Measurements from ENCODE around the gene TNFRSF1B.

The TNFRSF1B gene

GRCh38 chr1:12148958-12149790 lies 17.6 kb upstream of the TNFRSF1B start:
- Histone ChIP-seq H3K27ac (ENCODE audit: low read depth, low read length) (no peak overlapping the region), H3K27me3 (ENCODE audit: control insufficient read depth, insufficient read depth, low read length) (no peaks in the 10 kb centered on the region), H3K4me3 (ENCODE audit: low read depth, low read length) (no peak overlapping the region), H3K9ac (ENCODE audit: low read length) (no peak overlapping the region), H3K36me3 (ENCODE audit: control insufficient read depth, insufficient read depth, low read length) (no peaks in the 10 kb centered on the region), H3K4me1 (ENCODE audit: control insufficient read depth, insufficient read depth, low read length) (peaks cover 4% of the 10 kb centered on the region; the same call in 1 of the 2 replicates), H3K9me3 (ENCODE audit: control insufficient read depth, insufficient read depth, low read depth, low read length) (0 out of 2 replicates have a peak, but pooled peaks cover 3% of the 10 kb centered on the region)

- H3K4me1 ChIP-seq (ENCODE audit: control insufficient read depth, insufficient read depth, low read length): peaks cover 4% of the 10 kb centered on the region; the same call in 1 of the 2 replicates
- no peaks in the 10 kb centered on the region for H3K36me3 ChIP-seq (ENCODE audit: control insufficient read depth, insufficient read depth, low read length)
- no peak overlapping the region for H3K9ac ChIP-seq (ENCODE audit: low read length)
- H3K27ac ChIP-seq (ENCODE audit: low read depth, low read length): no peak overlapping the region
- no peak overlapping the region for H3K4me3 ChIP-seq (ENCODE audit: low read depth, low read length)
- H3K9me3 ChIP-seq (ENCODE audit: control insufficient read depth, insufficient read depth, low read depth, low read length): 0 out of 2 replicates have a peak, but pooled peaks cover 3% of the 10 kb centered on the region
- H3K27me3 ChIP-seq (ENCODE audit: control insufficient read depth, insufficient read depth, low read length): no peaks in the 10 kb centered on the region
These were observed 17.0 kb upstream of the TNFRSF1B start for GRCh38 chr1:12149791-12150175.

GRCh38 chr1:12150456-12151200 lies 16.2 kb upstream of the TNFRSF1B start:
- 0 out of 2 replicates have a peak, but pooled peaks cover 3% of the 10 kb centered on the region for H3K9me3 ChIP-seq (ENCODE audit: control insufficient read depth, insufficient read depth, low read depth, low read length)
- no peak overlapping the region for H3K9ac ChIP-seq (ENCODE audit: low read length)
- H3K36me3 ChIP-seq (ENCODE audit: control insufficient read depth, insufficient read depth, low read length): no peaks in the 10 kb centered on the region
- H3K27me3 ChIP-seq (ENCODE audit: control insufficient read depth, insufficient read depth, low read length): no peaks in the 10 kb centered on the region
- H3K4me3 ChIP-seq (ENCODE audit: low read depth, low read length): no peak overlapping the region
- no peak overlapping the region for H3K27ac ChIP-seq (ENCODE audit: low read depth, low read length)
- H3K4me1 ChIP-seq (ENCODE audit: control insufficient read depth, insufficient read depth, low read length): peaks cover 4% of the 10 kb centered on the region; the same call in 1 of the 2 replicates

- H3K27me3 ChIP-seq (ENCODE audit: control insufficient read depth, insufficient read depth, low read length): no peaks in the 10 kb centered on the region
- no peak overlapping the region for H3K9ac ChIP-seq (ENCODE audit: low read length)
- no peak overlapping the region for H3K4me3 ChIP-seq (ENCODE audit: low read depth, low read length)
- H3K4me1 ChIP-seq (ENCODE audit: control insufficient read depth, insufficient read depth, low read length): peaks cover 4% of the 10 kb centered on the region; the same call in 1 of the 2 replicates
- no peak overlapping the region for H3K27ac ChIP-seq (ENCODE audit: low read depth, low read length)
- 0 out of 2 replicates have a peak, but pooled peaks cover 3% of the 10 kb centered on the region for H3K9me3 ChIP-seq (ENCODE audit: control insufficient read depth, insufficient read depth, low read depth, low read length)
- no peaks in the 10 kb centered on the region for H3K36me3 ChIP-seq (ENCODE audit: control insufficient read depth, insufficient read depth, low read length)
These were observed 15.3 kb upstream of the TNFRSF1B start for GRCh38 chr1:12151465-12151864.

- Histone ChIP-seq H3K9me3 (ENCODE audit: control insufficient read depth, insufficient read depth, low read depth, low read length) (0 out of 2 replicates have a peak, but pooled peaks cover 3% of the 10 kb centered on the region), H3K4me1 (ENCODE audit: control insufficient read depth, insufficient read depth, low read length) (peaks cover 4% of the 10 kb centered on the region; the same call in 1 of the 2 replicates), H3K36me3 (ENCODE audit: control insufficient read depth, insufficient read depth, low read length) (no peaks in the 10 kb centered on the region), H3K27me3 (ENCODE audit: control insufficient read depth, insufficient read depth, low read length) (no peaks in the 10 kb centered on the region), H3K27ac (ENCODE audit: low read depth, low read length) (no peak overlapping the region), H3K4me3 (ENCODE audit: low read depth, low read length) (no peak overlapping the region), H3K9ac (ENCODE audit: low read length) (no peak overlapping the region)
These were observed 14.5 kb upstream of the TNFRSF1B start for GRCh38 chr1:12152113-12152891.

- no peak overlapping the region for H3K9ac ChIP-seq (ENCODE audit: low read length)
These were observed 13.5 kb upstream of the TNFRSF1B start for GRCh38 chr1:12153181-12153785.

GRCh38 chr1:12155328-12155727 lies 11.5 kb upstream of the TNFRSF1B start:
- Histone ChIP-seq H3K27me3 (ENCODE audit: control insufficient read depth, insufficient read depth, low read length) (no peaks in the 10 kb centered on the region), H3K9me3 (ENCODE audit: control insufficient read depth, insufficient read depth, low read depth, low read length) (no peaks in the 10 kb centered on the region), H3K9ac (ENCODE audit: low read length) (no peak overlapping the region), H3K4me1 (ENCODE audit: control insufficient read depth, insufficient read depth, low read length) (peaks cover 19% of the 10 kb centered on the region), H3K36me3 (ENCODE audit: control insufficient read depth, insufficient read depth, low read length) (no peaks in the 10 kb centered on the region), H3K4me3 (ENCODE audit: low read depth, low read length) (no peak overlapping the region), H3K27ac (ENCODE audit: low read depth, low read length) (no peak overlapping the region)

More at GRCh38 chr1:12153181-12153785, 13.5 kb upstream of the TNFRSF1B start:
- Histone ChIP-seq H3K36me3 (ENCODE audit: control insufficient read depth, insufficient read depth, low read length) (no peaks in the 10 kb centered on the region), H3K4me1 (ENCODE audit: control insufficient read depth, insufficient read depth, low read length) (peaks cover 12% of the 10 kb centered on the region; the same call in 1 of the 2 replicates), H3K4me3 (ENCODE audit: low read depth, low read length) (no peak overlapping the region), H3K9me3 (ENCODE audit: control insufficient read depth, insufficient read depth, low read depth, low read length) (0 out of 2 replicates have a peak, but pooled peaks cover 3% of the 10 kb centered on the region), H3K27ac (ENCODE audit: low read depth, low read length) (no peak overlapping the region), H3K27me3 (ENCODE audit: control insufficient read depth, insufficient read depth, low read length) (no peaks in the 10 kb centered on the region)

GRCh38 chr1:12157366-12158231 lies 9.2 kb upstream of the TNFRSF1B start:
- Histone ChIP-seq H3K27me3 (ENCODE audit: control insufficient read depth, insufficient read depth, low read length) (no peaks in the 10 kb centered on the region), H3K36me3 (ENCODE audit: control insufficient read depth, insufficient read depth, low read length) (no peaks in the 10 kb centered on the region), H3K4me1 (ENCODE audit: control insufficient read depth, insufficient read depth, low read length) (peaks cover 34% of the 10 kb centered on the region), H3K9me3 (ENCODE audit: control insufficient read depth, insufficient read depth, low read depth, low read length) (no peaks in the 10 kb centered on the region), H3K4me3 (ENCODE audit: low read depth, low read length) (no peak overlapping the region), H3K27ac (ENCODE audit: low read depth, low read length) (no peak overlapping the region), H3K9ac (ENCODE audit: low read length) (no peak overlapping the region)

- no peak overlapping the region for H3K27ac ChIP-seq (ENCODE audit: low read depth, low read length)
- H3K4me1 ChIP-seq (ENCODE audit: control insufficient read depth, insufficient read depth, low read length): peaks cover 31% of the 10 kb centered on the region
- no peaks in the 10 kb centered on the region for H3K36me3 ChIP-seq (ENCODE audit: control insufficient read depth, insufficient read depth, low read length)
These were observed 8.3 kb upstream of the TNFRSF1B start for GRCh38 chr1:12158357-12159092.

More at GRCh38 chr1:12158357-12159092, 8.3 kb upstream of the TNFRSF1B start:
- no peaks in the 10 kb centered on the region for H3K27me3 ChIP-seq (ENCODE audit: control insufficient read depth, insufficient read depth, low read length)
- no peak overlapping the region for H3K4me3 ChIP-seq (ENCODE audit: low read depth, low read length)
- H3K9me3 ChIP-seq (ENCODE audit: control insufficient read depth, insufficient read depth, low read depth, low read length): no peaks in the 10 kb centered on the region
- no peak overlapping the region for H3K9ac ChIP-seq (ENCODE audit: low read length)

All from HUES6 (cell line).